ENCODE measurements around the gene RAB1B.
"Not testable (repeated sequence)": the region's sequence is repeated elsewhere in the genome, so short reads cannot be mapped to it uniquely, and the experiment has no call there.

The RAB1B gene

DNA sequence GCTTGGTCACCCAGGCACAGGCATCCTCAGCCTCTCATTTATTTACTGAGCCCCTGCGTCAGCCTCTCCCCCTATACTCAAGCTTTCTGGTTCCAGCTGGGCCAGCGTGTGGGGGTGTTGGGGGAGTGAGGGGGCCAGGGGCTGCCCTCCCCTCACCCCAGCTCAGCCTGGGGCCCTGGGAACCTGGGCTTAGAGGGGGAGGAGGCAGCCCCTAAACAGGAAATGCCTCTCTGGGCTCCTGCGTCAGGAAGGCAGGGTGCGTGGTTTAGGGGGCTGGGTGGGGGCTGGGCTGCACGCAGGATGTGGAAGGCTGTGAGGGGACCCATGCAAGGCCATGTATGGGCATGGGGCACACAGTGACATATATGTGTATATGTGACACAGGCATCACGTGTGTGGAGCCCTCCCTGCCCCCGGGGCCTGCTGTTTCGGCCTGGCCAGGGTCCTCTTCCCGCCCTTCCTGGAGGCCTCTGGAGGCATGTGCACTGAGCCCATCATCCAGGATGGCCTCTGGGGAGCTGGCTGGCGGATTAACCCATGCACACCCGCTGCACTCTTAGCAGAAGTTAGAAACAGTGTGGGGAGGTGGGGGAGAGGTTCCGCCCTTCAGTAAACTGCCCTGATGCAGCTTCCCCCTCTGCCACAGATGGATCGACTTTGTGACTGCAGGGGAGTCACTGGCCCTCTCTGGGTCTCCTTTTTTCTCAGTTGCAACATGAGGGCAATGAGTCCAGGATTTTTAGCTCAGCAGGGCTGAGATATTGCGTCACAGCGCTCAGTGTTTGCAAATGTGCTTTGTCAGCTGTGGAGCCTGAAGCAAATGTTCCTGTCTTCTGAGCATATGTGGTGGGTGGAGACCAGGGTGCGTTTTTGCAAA is 49.5 kb downstream of the RAB1B start:
- DNase-seq (ENCODE audit: low read depth in 2 of 3, low spot score in 2 of 3), result no peak

DNA sequence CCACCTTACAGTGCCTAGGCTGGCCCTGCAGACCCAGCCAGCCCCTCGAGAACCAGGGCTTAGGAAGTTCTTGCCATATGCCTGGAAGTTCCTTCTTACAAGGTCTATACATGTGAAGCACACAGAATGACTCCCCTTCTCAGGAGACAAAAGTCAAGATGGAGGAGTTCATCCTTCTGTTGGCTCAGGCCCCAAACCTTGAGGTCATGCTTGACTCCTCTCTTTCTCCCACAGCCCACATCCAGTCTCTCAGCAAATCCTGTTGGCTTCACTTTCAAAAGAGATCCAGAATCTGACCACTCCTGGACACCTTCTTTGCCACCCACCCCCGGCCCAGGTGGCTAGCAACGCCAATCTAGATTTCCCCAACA is 50.1 kb downstream of the RAB1B start:
- DNase-seq (ENCODE audit: low read depth in 2 of 3, low spot score in 2 of 3), result no peak

DNA sequence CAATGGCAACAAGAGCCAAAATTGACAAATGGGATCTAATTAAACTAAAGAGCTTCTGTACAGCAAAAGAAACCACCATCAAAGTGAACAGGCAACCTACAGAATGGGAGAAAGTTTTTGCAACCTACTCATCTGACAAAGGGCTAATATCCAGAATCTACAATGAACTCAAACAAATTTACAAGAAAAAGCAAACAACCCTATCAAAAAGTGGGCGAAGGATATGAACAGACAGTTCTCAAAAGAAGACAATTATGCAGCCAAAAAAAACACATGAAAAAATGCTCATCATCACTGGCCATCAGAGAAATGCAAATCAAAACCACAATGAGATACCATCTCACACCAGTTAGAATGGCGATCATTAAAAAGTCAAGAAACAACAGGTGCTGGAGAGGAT is 51.9 kb downstream of the RAB1B start:
- not testable (repeated sequence) for DNase-seq (ENCODE audit: low read depth in 2 of 3, low spot score in 2 of 3)

DNA sequence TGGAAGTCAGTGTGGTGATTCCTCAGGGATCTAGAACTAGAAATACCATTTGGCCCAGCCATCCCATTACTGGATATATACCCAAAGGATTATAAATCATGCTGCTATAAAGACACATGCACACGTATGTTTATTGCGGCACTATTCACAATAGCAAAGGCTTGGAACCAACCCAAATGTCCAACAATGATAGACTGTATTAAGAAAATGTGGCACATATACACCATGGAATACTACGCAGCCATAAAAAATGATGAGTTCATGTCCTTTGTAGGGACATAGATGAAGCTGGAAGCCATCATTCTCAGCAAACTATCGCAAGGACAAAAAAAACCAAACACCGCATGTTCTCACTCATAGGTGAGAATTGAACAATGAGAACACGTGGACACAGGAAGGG is 52.3 kb downstream of the RAB1B start:
- DNase-seq (ENCODE audit: low read depth in 2 of 3, low spot score in 2 of 3), result not testable (repeated sequence)

DNA sequence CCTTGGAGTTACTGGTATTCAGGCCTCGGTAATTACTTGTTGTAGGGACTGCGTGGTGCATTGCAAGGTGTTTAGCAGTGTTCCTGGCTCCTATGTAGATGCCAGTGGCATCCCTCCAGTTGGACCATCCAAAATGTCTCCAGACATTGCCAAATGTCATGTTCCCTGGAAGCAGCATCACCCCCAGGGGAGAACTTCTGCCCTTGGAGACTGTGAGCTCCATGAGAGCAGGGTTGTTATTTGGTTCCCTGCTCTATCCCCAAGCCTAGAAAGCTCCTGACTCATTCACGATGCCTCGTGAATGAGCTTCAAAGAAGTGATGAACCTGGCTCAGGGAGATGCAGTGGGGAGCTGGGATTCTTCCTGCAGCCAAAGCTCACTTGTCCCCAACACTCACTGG is 53.2 kb downstream of the RAB1B start:
- DNase-seq (ENCODE audit: low read depth in 2 of 3, low spot score in 2 of 3), result no peak

DNA sequence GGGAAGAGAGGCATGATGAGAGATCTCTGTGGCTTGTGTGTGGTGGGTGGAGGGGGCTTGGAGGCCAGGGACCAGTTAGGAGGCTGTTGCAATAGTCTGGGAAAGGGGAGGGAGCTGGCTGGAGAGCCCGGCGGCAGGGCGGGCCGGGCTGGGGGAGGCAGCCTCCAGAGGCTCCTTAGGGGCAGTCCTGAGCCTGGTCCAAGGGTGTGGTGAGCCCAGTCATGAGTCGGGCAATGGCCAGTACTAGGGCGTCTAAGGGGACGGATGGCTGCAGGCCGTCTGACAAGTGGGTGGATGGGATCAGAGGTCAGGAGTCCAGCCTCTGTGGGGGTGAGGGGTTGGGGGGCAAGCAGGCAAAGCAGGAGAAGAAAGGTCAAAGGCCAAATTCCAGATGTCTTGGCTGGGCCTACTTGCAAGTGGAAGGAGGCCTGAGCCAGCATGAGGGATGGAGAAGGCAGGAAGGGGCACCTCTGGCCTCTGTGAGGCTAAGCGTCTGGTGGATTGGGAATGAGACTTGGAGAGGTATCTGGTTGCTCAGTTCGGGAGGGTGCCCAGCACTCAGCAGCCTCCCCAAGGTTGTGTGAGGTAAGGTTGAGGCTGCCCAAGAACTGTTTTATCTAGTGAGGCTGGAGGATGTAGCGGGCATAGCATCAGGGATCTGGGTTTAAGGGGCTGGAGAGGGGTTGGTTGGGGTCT is 54.4 kb downstream of the RAB1B start:
- DNase-seq (ENCODE audit: low read depth in 2 of 3, low spot score in 2 of 3), result no peak

DNA sequence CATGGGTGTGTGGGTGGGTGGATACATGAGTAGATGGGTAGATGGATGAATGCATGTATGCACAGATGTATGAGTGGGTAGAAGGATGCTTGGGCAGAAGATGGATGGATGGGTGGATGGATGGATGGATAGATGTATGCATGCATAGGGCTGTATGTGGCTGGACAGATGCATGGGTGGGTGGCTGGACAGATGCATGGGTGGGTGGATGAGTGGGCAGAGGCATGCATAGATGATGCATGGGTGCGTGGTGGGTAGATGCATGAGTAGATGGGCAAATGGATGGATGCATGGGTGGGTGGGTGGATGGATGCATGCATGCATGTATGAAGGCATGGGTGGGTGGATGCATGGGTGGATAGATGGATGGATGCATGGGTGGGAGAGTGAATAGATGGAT is 55.2 kb downstream of the RAB1B start:
- no peak for DNase-seq (ENCODE audit: low read depth in 2 of 3, low spot score in 2 of 3)

DNA sequence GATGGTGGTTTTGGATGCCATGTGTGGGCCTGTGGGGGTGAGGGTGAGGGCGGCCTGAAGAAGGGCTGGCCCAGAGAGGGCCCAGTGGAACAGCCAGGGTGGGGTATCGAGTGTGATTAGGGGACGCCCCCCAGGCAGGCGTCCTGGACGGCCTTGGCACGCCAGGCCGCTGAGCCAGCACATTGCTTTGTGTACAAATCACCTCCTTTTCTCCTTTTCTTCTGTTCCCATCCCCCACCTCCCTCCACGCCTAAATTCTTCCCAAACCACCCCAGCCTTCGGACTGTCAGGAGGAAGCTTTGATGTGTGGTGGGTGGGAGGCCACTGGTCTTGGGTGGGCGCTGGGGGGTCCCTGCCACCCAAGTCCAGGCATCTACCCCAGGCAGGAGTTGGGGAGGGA is 56.2 kb downstream of the RAB1B start:
- DNase-seq (ENCODE audit: low read depth in 2 of 3, low spot score in 2 of 3), result no peak

DNA sequence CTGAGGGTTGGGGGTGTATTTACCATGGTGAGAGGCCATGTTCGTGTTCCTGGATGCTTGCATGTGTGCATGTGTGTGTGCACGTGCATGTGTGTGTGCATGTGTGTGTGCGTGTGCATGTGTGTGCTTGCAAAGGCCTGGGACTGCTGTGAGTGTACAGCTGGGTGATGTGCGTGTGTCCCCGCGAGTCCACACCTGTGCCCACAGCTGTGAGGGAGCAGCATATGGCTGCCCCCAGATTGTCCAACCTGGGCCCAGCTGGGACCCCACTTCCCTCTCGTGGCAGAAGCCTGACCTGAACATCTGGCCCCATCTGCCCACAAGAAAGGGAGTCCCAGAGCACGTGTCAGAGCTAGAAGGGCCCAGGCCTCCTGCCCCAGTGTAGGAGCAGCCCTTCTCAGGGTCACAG is 56.8 kb downstream of the RAB1B start:
- no peak for DNase-seq (ENCODE audit: low read depth in 2 of 3, low spot score in 2 of 3)

DNA sequence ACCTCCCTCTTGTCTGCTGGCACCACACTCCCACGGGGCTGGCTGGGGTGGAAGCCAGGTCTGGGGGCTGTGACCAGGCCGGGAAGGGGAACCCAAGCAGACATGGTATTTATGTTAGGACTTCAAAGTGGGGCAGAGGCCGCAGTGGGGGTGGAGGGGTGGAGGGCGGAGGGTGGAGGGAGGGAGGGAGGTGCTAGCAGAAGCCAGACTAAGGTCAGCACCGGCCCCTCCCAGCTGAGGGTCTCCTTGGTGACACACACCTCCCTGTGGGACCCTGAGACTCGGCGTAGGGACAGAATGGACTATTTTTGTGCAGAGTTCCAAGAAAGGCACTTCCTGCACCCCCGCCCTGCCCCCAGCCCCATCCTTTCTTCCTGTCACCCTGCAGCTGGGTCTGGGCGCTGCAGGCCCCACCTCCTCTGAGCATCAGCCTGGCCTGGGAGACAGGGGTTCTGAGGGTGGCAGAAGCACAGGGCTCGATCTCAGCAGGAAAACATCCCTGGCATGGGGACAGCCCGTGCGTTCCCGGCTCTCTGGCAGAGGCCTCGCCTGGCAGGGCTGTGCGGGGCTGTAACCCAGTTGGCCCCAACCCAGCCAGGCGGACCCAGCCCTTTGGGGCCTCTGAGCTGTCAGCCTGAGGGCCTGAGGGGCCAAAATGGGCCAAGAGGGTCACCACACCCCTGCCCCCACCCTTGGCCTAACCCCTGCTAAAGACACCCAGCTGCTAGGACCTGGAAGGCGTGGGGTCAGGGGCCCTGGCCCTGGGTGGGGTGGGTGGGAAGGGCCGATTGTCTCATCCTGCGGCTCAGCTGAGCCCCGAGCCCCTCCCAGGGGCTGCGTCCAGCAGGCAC is 58.0 kb downstream of the RAB1B start:
- no peak for DNase-seq (ENCODE audit: low read depth in 2 of 3, low spot score in 2 of 3)

All from activated CD8-positive, alpha-beta memory T cell treated with anti-CD3 and anti-CD28 coated beads for 48 hours (primary cell).